GM23338 (cell line): ENCODE data around the gene PRSS56. TPM values are rescaled to one million over a fixed set of nuclear protein-coding genes. Genes with fewer than 3 reads are reported as not detected.

Experiments used
- ATAC-seq: fragments of 200-7000 bp; cut with Tn5 transposase; 3 replicates; pipeline ENCODE4 v1.9.1; 2020
- DNase-seq: peaks from one replicate; pipeline ENCODE4 v3.0.0-alpha.2; 2015; ENCODE audit warnings: low spot score
- H2AFZ ChIP-seq: fragments of 200-600 bp; sonication (generic); 2 replicates; pipeline ENCODE4 v1.8.0; 2016; ENCODE audit warnings: antibody characterized with exemption, mild to moderate bottlenecking, moderate library complexity
- H3F3A ChIP-seq: fragments of 200-600 bp; sonication (generic); replicated peaks from 2 replicates; pipeline ENCODE4 v1.8.0; 2017; ENCODE audit warnings: antibody characterized with exemption, mixed run types, low read depth
- H3K27ac ChIP-seq: fragments of 200-600 bp; sonication (generic); 2 replicates; pipeline ENCODE4 v1.6.1; 2016; ENCODE audit warnings: low read depth
- H3K27me3 ChIP-seq: fragments of 200-600 bp; sonication (generic); 2 replicates; pipeline ENCODE4 v1.8.0; 2016; ENCODE audit warnings: mild to moderate bottlenecking, mixed run types, moderate library complexity; ENCODE audit not compliant: insufficient read depth
- H3K36me3 ChIP-seq: fragments of 200-600 bp; sonication (generic); 2 replicates; pipeline ENCODE4 v1.8.0; 2016; ENCODE audit warnings: mild to moderate bottlenecking; ENCODE audit not compliant: insufficient read depth
- H3K4me1 ChIP-seq: fragments of 200-600 bp; sonication (generic); 2 replicates; pipeline ENCODE4 v1.8.0; 2016; ENCODE audit warnings: mild to moderate bottlenecking, moderate library complexity; ENCODE audit not compliant: insufficient read depth
- H3K4me2 ChIP-seq: fragments of 200-600 bp; sonication (generic); 2 replicates; pipeline ENCODE4 v1.7.1; 2017; ENCODE audit warnings: mixed run types
- H3K4me3 ChIP-seq: fragments of 200-600 bp; sonication (generic); 2 replicates; pipeline ENCODE4 v1.6.1; 2016; ENCODE audit warnings: mixed run types
- H3K79me2 ChIP-seq: fragments of 200-600 bp; sonication (generic); replicated peaks from 2 replicates; pipeline ENCODE4 v1.8.0; 2017; ENCODE audit warnings: mild to moderate bottlenecking; ENCODE audit not compliant: insufficient read depth
- H3K9me2 ChIP-seq: fragments of 200-600 bp; sonication (generic); 2 replicates; pipeline ENCODE4 v1.8.0; 2017; ENCODE audit not compliant: insufficient read depth
- H4K20me1 ChIP-seq: fragments of 200-600 bp; sonication (generic); replicated peaks from 2 replicates; pipeline ENCODE4 v1.8.0; 2017; ENCODE audit warnings: mild to moderate bottlenecking; ENCODE audit not compliant: insufficient read depth
- H3K27ac Mint-ChIP-seq: 2 replicates; pipeline ENCODE4 v1.8.0; 2020; ENCODE audit warnings: inconsistent platforms, mild to moderate bottlenecking, moderate library complexity, mixed read lengths
- H3K27me3 Mint-ChIP-seq: 3 replicates; pipeline ENCODE4 v1.8.0; 2022; ENCODE audit warnings: low read depth, mild to moderate bottlenecking, moderate library complexity, mixed read lengths, inconsistent platforms; ENCODE audit not compliant: insufficient read depth, poor library complexity
- H3K36me3 Mint-ChIP-seq: 3 replicates; pipeline ENCODE4 v1.8.0; 2021; ENCODE audit warnings: low read depth, mild to moderate bottlenecking, inconsistent platforms, moderate library complexity, mixed read lengths
- H3K4me1 Mint-ChIP-seq: 3 replicates; pipeline ENCODE4 v1.8.0; 2020; ENCODE audit warnings: mild to moderate bottlenecking, inconsistent platforms, mixed read lengths
- H3K4me3 Mint-ChIP-seq: 3 replicates; pipeline ENCODE4 v1.8.0; 2021; ENCODE audit warnings: moderate library complexity, mild to moderate bottlenecking, inconsistent platforms, mixed read lengths
- H3K9me3 Mint-ChIP-seq: 3 replicates; pipeline ENCODE4 v1.8.0; 2020; ENCODE audit warnings: moderate library complexity, mild to moderate bottlenecking, inconsistent platforms, mixed read lengths
- CREB1 ChIP-seq: fragments of 250-450 bp; sonication (Bioruptor Pico); IDR thresholded peaks from 2 replicates; pipeline ENCODE4 v1.5.0; 2020; ENCODE audit warnings: low read depth, mild to moderate bottlenecking, moderate library complexity
- CTCF ChIP-seq, 2 experiments: fragments of 200-600 bp in 1 of 2; sonication (generic) in 1 of 2; conservative IDR thresholded peaks; 2 replicates each; pipeline versions ENCODE4 v1.5.1 to v1.6.1; 2016 to 2017; ENCODE audit warnings: antibody characterized with exemption in 2 of 2, low read depth in 2 of 2, mild to moderate bottlenecking in 2 of 2, moderate library complexity in 1 of 2
- EZH2 ChIP-seq: fragments of 200-600 bp; sonication (generic); IDR thresholded peaks from one replicate; pipeline ENCODE4 v1.8.0; 2017; ENCODE audit warnings: antibody characterized with exemption, mild to moderate bottlenecking, low read depth; ENCODE audit not compliant: unreplicated experiment
- EZH2phosphoT487 ChIP-seq: fragments of 200-600 bp; sonication (generic); IDR thresholded peaks from one replicate; pipeline ENCODE4 v1.8.1; 2018; ENCODE audit warnings: antibody characterized with exemption; ENCODE audit not compliant: unreplicated experiment
- JUNB ChIP-seq: IDR thresholded peaks from one replicate; pipeline ENCODE4 v1.6.1; 2016; ENCODE audit warnings: antibody characterized with exemption; ENCODE audit not compliant: unreplicated experiment
- NANOG ChIP-seq: IDR thresholded peaks from 2 replicates; pipeline ENCODE4 v1.6.1; 2016; ENCODE audit warnings: antibody characterized with exemption, borderline replicate concordance
- POLR2AphosphoS5 ChIP-seq: IDR thresholded peaks from 2 replicates; pipeline ENCODE4 v1.6.1; 2016; ENCODE audit warnings: antibody characterized with exemption, low read depth
- STAT1 ChIP-seq: IDR thresholded peaks from one replicate; pipeline ENCODE4 v1.6.1; 2016; ENCODE audit warnings: antibody characterized with exemption; ENCODE audit not compliant: unreplicated experiment
- ZNF331 ChIP-seq: fragments of 250-450 bp; sonication (Bioruptor Pico); IDR thresholded peaks from 2 replicates; pipeline ENCODE4 v1.5.0; 2020; ENCODE audit warnings: low read depth, mild to moderate bottlenecking, moderate library complexity
- polyA plus RNA-seq: library from polyadenylated mRNA; unstranded; fragments of >200 nt; fragmentation: Nextera tagmentation; extraction: Ambion mirVana; gene quantifications from 2 replicates; pipeline ENCODE4 v1.2.1, GENCODE V29; 2016
- total RNA-seq: library from RNA; depleted of rRNA; stranded (reverse); fragments of >200 nt; shearing (Covaris generic); gene quantifications from 2 replicates; pipeline ENCODE4 v1.2.3, GENCODE V29; 2014
- TF ChIP-seq, protein P1 (sequence below): fragments of 250-450 bp; sonication (Bioruptor Pico); IDR thresholded peaks from 2 replicates; pipeline ENCODE4 v1.5.0; 2020; ENCODE audit warnings: mild to moderate bottlenecking, moderate library complexity
- TF ChIP-seq, protein P2 (sequence below): IDR thresholded peaks from 2 replicates; pipeline ENCODE4 v1.6.1; 2016; ENCODE audit warnings: antibody characterized with exemption

The PRSS56 gene
- total and polyA plus RNA-seq, 2 experiments from 2014 or later: 0.27 to 0.31 TPM

DNA sequence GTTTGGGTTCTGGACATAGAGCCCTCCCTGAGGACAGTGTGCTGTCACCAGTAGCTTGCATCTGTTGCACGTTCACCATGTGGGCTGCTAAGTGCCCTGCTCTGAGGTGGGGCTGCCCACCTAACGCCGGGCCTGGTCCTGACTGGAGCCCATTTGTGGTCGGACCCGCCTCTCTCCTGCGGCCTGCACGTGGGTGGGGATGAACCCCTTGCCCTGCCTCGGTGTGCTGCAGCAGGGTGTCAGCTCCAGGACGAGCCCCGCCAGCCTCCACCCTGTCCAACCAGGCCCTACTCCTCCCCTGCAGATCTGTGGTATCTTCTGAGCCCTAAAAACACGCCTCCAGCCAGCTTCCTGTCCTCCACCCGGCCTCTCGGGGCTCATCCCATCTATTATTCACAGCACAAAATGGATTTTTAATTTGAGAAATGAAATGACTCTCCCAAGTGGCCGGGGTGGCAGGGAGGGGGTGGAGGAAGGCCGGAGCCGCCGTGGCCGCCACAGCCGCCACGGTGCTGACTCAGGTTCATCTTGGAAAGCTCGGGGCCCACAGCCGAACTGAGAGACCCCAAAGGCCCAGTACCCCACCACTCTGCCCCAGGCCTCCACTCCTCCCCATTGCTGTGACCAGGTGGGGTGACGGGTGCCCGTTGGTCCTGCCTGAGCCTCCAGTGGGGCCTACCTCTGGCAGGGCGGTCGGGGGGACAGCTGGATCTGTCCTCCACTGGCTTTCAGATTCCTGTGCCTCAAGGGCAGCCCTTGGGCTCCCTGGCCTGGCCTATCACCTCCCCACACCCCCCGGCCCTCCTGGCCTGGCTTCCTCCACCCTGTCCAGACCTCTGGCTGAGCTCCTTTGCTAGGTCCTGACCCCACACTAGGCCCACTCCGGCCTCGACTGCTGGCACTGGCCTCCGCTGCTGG, 29.7 kb upstream of the PRSS56 start (continued):
- TF ChIP-seq, protein P1, sequence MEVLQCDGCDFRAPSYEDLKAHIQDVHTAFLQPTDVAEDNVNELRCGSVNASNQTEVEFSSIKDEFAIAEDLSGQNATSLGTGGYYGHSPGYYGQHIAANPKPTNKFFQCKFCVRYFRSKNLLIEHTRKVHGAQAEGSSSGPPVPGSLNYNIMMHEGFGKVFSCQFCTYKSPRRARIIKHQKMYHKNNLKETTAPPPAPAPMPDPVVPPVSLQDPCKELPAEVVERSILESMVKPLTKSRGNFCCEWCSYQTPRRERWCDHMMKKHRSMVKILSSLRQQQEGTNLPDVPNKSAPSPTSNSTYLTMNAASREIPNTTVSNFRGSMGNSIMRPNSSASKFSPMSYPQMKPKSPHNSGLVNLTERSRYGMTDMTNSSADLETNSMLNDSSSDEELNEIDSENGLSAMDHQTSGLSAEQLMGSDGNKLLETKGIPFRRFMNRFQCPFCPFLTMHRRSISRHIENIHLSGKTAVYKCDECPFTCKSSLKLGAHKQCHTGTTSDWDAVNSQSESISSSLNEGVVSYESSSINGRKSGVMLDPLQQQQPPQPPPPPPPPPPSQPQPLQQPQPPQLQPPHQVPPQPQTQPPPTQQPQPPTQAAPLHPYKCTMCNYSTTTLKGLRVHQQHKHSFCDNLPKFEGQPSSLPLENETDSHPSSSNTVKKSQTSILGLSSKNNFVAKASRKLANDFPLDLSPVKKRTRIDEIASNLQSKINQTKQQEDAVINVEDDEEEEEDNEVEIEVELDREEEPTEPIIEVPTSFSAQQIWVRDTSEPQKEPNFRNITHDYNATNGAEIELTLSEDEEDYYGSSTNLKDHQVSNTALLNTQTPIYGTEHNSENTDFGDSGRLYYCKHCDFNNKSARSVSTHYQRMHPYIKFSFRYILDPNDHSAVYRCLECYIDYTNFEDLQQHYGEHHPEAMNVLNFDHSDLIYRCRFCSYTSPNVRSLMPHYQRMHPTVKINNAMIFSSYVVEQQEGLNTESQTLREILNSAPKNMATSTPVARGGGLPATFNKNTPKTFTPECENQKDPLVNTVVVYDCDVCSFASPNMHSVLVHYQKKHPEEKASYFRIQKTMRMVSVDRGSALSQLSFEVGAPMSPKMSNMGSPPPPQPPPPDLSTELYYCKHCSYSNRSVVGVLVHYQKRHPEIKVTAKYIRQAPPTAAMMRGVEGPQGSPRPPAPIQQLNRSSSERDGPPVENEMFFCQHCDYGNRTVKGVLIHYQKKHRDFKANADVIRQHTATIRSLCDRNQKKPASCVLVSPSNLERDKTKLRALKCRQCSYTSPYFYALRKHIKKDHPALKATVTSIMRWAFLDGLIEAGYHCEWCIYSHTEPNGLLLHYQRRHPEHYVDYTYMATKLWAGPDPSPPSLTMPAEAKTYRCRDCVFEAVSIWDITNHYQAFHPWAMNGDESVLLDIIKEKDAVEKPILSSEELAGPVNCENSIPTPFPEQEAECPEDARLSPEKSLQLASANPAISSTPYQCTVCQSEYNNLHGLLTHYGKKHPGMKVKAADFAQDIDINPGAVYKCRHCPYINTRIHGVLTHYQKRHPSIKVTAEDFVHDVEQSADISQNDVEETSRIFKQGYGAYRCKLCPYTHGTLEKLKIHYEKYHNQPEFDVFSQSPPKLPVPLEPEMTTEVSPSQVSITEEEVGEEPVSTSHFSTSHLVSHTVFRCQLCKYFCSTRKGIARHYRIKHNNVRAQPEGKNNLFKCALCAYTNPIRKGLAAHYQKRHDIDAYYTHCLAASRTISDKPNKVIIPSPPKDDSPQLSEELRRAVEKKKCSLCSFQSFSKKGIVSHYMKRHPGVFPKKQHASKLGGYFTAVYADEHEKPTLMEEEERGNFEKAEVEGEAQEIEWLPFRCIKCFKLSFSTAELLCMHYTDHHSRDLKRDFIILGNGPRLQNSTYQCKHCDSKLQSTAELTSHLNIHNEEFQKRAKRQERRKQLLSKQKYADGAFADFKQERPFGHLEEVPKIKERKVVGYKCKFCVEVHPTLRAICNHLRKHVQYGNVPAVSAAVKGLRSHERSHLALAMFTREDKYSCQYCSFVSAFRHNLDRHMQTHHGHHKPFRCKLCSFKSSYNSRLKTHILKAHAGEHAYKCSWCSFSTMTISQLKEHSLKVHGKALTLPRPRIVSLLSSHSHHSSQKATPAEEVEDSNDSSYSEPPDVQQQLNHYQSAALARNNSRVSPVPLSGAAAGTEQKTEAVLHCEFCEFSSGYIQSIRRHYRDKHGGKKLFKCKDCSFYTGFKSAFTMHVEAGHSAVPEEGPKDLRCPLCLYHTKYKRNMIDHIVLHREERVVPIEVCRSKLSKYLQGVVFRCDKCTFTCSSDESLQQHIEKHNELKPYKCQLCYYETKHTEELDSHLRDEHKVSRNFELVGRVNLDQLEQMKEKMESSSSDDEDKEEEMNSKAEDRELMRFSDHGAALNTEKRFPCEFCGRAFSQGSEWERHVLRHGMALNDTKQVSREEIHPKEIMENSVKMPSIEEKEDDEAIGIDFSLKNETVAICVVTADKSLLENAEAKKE: no peak
- TF ChIP-seq, protein P2, sequence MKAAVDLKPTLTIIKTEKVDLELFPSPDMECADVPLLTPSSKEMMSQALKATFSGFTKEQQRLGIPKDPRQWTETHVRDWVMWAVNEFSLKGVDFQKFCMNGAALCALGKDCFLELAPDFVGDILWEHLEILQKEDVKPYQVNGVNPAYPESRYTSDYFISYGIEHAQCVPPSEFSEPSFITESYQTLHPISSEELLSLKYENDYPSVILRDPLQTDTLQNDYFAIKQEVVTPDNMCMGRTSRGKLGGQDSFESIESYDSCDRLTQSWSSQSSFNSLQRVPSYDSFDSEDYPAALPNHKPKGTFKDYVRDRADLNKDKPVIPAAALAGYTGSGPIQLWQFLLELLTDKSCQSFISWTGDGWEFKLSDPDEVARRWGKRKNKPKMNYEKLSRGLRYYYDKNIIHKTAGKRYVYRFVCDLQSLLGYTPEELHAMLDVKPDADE: no peak
- no peak for TF ChIP-seq NANOG
- no peak for TF ChIP-seq EZH2phosphoT487
- no peak for TF ChIP-seq CREB1 (CRISPR knock-in tag)

DNA sequence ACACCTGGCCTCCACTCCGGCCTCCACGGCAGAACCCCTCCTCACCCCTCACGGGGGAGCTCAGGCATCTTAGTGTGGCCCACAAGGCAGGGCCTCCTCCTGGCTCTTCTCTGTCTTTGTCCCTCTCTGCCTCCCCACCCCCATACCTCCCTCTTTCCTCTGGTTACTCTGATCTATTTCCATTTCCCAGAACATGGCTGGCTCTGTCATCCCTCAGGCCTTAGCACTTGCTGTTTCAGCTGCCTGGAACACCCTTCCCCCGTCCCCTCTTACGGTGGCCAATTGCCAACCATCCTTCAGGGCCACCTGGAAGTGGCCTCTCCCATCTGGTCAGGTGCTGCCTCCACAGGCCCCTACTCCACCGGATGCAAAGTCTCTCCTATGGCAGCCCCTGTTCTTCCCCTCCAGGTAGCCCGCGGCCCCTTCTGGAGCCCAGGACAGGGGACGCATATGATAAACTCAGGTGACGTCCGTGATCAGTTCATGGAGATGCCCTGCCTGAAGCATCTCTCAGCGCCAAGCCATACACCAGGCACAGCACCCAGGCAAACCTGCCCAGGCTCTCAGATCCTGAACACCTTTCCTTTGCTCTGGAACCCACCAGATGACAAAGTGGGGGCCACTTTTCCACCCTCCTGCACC, 28.9 kb upstream of the PRSS56 start:
- Mint-ChIP-seq H3K27me3 (peaks cover 49% of the 10 kb centered on the region), H3K36me3 (no peaks in the 10 kb centered on the region; the same call in 2 of the 3 replicates), H3K9me3 (no peaks in the 10 kb centered on the region), H3K27ac (peak overlapping the region; percentile 61; the same call in 1 of the 2 replicates), H3K4me3 (no peak overlapping the region; the same call in 2 of the 3 replicates), H3K4me1 (peaks cover 34% of the 10 kb centered on the region)
- no peak for DNase-seq
- Histone ChIP-seq H3K79me2 (no peaks in the 10 kb centered on the region), H3K4me2 (no peak overlapping the region), H2AFZ (no peak overlapping the region), H3K4me3 (no peak overlapping the region), H4K20me1 (no peaks in the 10 kb centered on the region), H3F3A (0 out of 2 replicates have a peak, but pooled peaks cover 5% of the 10 kb centered on the region), H3K27ac (no peak overlapping the region), H3K27me3 (peaks cover 37% of the 10 kb centered on the region), H3K36me3 (no peaks in the 10 kb centered on the region), H3K4me1 (peaks cover 19% of the 10 kb centered on the region), H3K9me2 (no peaks in the 10 kb centered on the region)
- no peak for ATAC-seq
- TF ChIP-seq, protein P2: no peak
- TF ChIP-seq ZNF331 (CRISPR knock-in tag) (no peak), EZH2phosphoT487 (no peak), POLR2AphosphoS5 (no peak), CTCF (conservative IDR thresholded peaks at IDR 0.05; ENCODE audit: low read depth in 2 of 2) (no peak), JUNB (no peak), EZH2 (no peak), STAT1 (no peak)
